ENCODE data around the gene PRKG1.

DNA sequence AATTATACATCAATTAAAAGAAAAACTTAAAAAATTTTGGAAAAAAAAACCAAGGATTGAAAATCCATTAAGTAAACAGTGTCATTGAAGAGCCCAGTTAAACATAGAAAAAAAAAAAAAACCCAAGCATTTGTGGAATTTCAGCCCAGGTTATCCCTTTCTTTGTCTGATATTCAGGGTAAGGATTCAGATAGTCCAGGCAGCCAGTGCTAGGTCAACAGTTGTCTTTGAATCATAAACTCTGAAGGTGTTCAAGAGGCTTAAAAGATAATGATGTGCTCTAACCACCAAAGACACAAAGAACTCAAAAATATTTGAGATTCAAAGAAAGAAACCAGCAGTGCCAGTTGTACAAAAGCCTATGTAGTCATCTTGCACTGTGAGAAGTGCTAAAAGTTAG is 969.5 kb downstream of the PRKG1 start:
- TF ChIP-seq POLR2A (IDR thresholded peaks at IDR 0.05; ENCODE audit: low read depth, low read length) (no peak), POLR2AphosphoS5 (IDR thresholded peaks at IDR 0.05; ENCODE audit: low read depth, low read length) (no peak), POU2F2 (IDR thresholded peaks at IDR 0.05; ENCODE audit: low read depth, low read length) (no peak)

All from GM12891 (cell line).